SK-N-SH (cell line): ENCODE results near the gene DPYSL4. TPM values are rescaled to one million over a fixed set of nuclear protein-coding genes. Genes with fewer than 3 reads are reported as not detected.

Experiments
- CTCF ChIA-PET: fragments of 300-600, 350-600 bp; formaldehyde crosslinking; extraction: SDS; loops from one replicate; lab custom pipeline; 2021; lab: Yijun Ruan, JAX
- POLR2A ChIA-PET: fragments of 350-600 bp; sonication (Branson Sonifier 250); formaldehyde crosslinking; extraction: SDS; loops from one replicate; lab custom pipeline; 2020; ENCODE audit warnings: antibody characterized with exemption, inconsistent platforms; lab: Yijun Ruan, JAX
- DNase-seq: peaks from one replicate; pipeline ENCODE4 v3.0.0; 2012
- H2AFZ ChIP-seq: fragments of 200-600 bp; sonication (generic); 2 replicates; pipeline ENCODE4 v1.8.1; 2016; ENCODE audit warnings: antibody characterized with exemption, mild to moderate bottlenecking, low read depth
- H3F3A ChIP-seq: fragments of 200-600 bp; sonication (generic); replicated peaks from 2 replicates; pipeline ENCODE3; 2016; ENCODE audit warnings: antibody characterized with exemption, mild to moderate bottlenecking; ENCODE audit not compliant: insufficient read depth
- H3K27ac ChIP-seq, 2 experiments: fragments of 200-500 bp in 1 of 2; fragments of 200-600 bp in 1 of 2; sonication (Bioruptor generic) in 1 of 2; sonication (generic), shearing (Covaris generic) in 1 of 2; 2 replicates each; pipeline versions ENCODE4 v1.5.1 to v1.6.1; 2014 to 2016; ENCODE audit warnings: low read depth in 2 of 2, inconsistent platforms in 1 of 2, low read length in 1 of 2, mild to moderate bottlenecking in 1 of 2, mixed read lengths in 1 of 2
- H3K27me3 ChIP-seq: fragments of 200-600 bp; sonication (generic), shearing (Covaris generic); 2 replicates; pipeline ENCODE4 v1.6.1; 2016; ENCODE audit warnings: mixed run types; ENCODE audit not compliant: insufficient read depth
- H3K36me3 ChIP-seq, 2 experiments: fragments of 200-500 bp in 1 of 2; fragments of 200-600 bp in 1 of 2; sonication (Bioruptor generic) in 1 of 2; sonication (generic) in 1 of 2; replicated peaks in 1 of 2; 2 replicates each; pipeline versions ENCODE3 to v1.5.1; 2014 to 2016; ENCODE audit warnings: low read length in 1 of 2, mild to moderate bottlenecking in 1 of 2; ENCODE audit not compliant: insufficient read depth in 2 of 2, control insufficient read depth in 1 of 2
- H3K4me1 ChIP-seq, 2 experiments: fragments of 200-500 bp in 1 of 2; fragments of 200-600 bp in 1 of 2; sonication (Bioruptor generic) in 1 of 2; sonication (generic), shearing (Covaris generic) in 1 of 2; 2 replicates each; pipeline versions ENCODE4 v1.5.1 to v1.6.1; 2014 to 2016; ENCODE audit warnings: low read depth in 1 of 2, low read length in 1 of 2, mixed run types in 1 of 2; ENCODE audit not compliant: insufficient read depth in 2 of 2, control insufficient read depth in 1 of 2
- H3K4me2 ChIP-seq: fragments of 200-600 bp; sonication (generic), shearing (Covaris generic); 2 replicates; pipeline ENCODE4 v1.6.1; 2017; ENCODE audit warnings: mixed run types
- H3K4me3 ChIP-seq, 2 experiments: fragments of 200-500 bp in 1 of 2; fragments of 200-600 bp in 1 of 2; sonication (Bioruptor generic) in 1 of 2; sonication (generic), shearing (Covaris generic) in 1 of 2; 2 replicates each; pipeline versions ENCODE4 v1.5.1 to v1.8.1; 2014 to 2016; ENCODE audit warnings: low read depth in 2 of 2, inconsistent platforms in 1 of 2, low read length in 1 of 2, mild to moderate bottlenecking in 1 of 2, mixed read lengths in 1 of 2, moderate library complexity in 1 of 2
- H3K79me2 ChIP-seq: fragments of 200-600 bp; sonication (generic); 2 replicates; pipeline ENCODE4 v1.8.1; 2017; ENCODE audit warnings: mild to moderate bottlenecking; ENCODE audit not compliant: insufficient read depth
- H3K9ac ChIP-seq: fragments of 200-600 bp; sonication (generic); 2 replicates; pipeline ENCODE4 v1.6.1; 2017; ENCODE audit warnings: mixed run types
- H3K9me2 ChIP-seq: fragments of 200-600 bp; sonication (generic); 2 replicates; pipeline ENCODE4 v1.6.1; 2017; ENCODE audit warnings: mixed run types
- H3K9me3 ChIP-seq: fragments of 200-600 bp; sonication (generic); 2 replicates; pipeline ENCODE4 v1.6.1; 2017; ENCODE audit warnings: mixed run types, mild to moderate bottlenecking, moderate library complexity
- H4K20me1 ChIP-seq: fragments of 200-600 bp; sonication (generic); 2 replicates; pipeline ENCODE4 v1.6.1; 2017; ENCODE audit warnings: mild to moderate bottlenecking, mixed run types; ENCODE audit not compliant: insufficient read depth
- CTCF ChIP-seq: fragments of 200-600 bp; sonication (generic); IDR thresholded peaks from 2 replicates; pipeline ENCODE4 v1.6.1; 2017; ENCODE audit warnings: antibody characterized with exemption, mild to moderate bottlenecking, moderate library complexity
- ELF1 ChIP-seq: IDR thresholded peaks from 2 replicates; pipeline ENCODE4 v1.4.0; 2012
- EP300 ChIP-seq, 2 experiments: IDR thresholded peaks; 2 replicates each; pipeline versions ENCODE4 v1.4.0 to v1.6.1; 2012; ENCODE audit warnings: borderline replicate concordance in 1 of 2, low read depth in 1 of 2, low read length in 1 of 2
- GATA2 ChIP-seq: sonication (generic); formaldehyde crosslinking; IDR thresholded peaks from 2 replicates; pipeline ENCODE4 v1.5.0; 2020; ENCODE audit warnings: mild to moderate bottlenecking, missing genetic modification reagents
- MAX ChIP-seq: IDR thresholded peaks from 2 replicates; pipeline ENCODE4 v1.4.0; 2012; ENCODE audit warnings: low read depth
- PBX3 ChIP-seq: IDR thresholded peaks from 2 replicates; pipeline ENCODE4; 2012
- POLR2AphosphoS5 ChIP-seq: IDR thresholded peaks from 2 replicates; pipeline ENCODE4 v1.6.1; 2012; ENCODE audit warnings: low read depth, low read length
- RAD21 ChIP-seq: IDR thresholded peaks from 2 replicates; pipeline ENCODE4 v1.6.1; 2012; ENCODE audit warnings: mild to moderate bottlenecking, low read length
- RFX5 ChIP-seq: IDR thresholded peaks from 2 replicates; pipeline ENCODE4 v1.6.1; 2012; ENCODE audit warnings: mild to moderate bottlenecking, improper control_type of control experiment, low read length
- SMC3 ChIP-seq: IDR thresholded peaks from 2 replicates; pipeline ENCODE4 v1.6.1; 2012; ENCODE audit warnings: low read depth, low read length, improper control_type of control experiment
- TAF1 ChIP-seq: IDR thresholded peaks from 2 replicates; pipeline ENCODE4 v1.6.1; 2012; ENCODE audit warnings: low read depth, mild to moderate bottlenecking, low read length, moderate library complexity, borderline replicate concordance
- USF1 ChIP-seq: IDR thresholded peaks from 2 replicates; pipeline ENCODE4 v1.4.0; 2012; ENCODE audit warnings: low read depth, borderline replicate concordance
- WGBS: methylation state at CpG from one replicate; pipeline ENCODE4 v1.1.6; 2017; ENCODE audit warnings: low lambda C conversion rate; 5-methylcytosine and 5-hydroxymethylcytosine counted together
- polyA plus RNA-seq, 3 experiments: library from polyadenylated mRNA; depleted of rRNA; stranded (reverse); fragments of >200 nt; gene quantifications; 2 replicates each; pipeline ENCODE4 v1.2.3, GENCODE V29; 2012

The DPYSL4 gene
- polyA plus RNA-seq, 1 of the 3 experiments (the other 2 are of a cell fraction) = 21.8 TPM

- Histone ChIP-seq H3K9me3 (no peaks in the 10 kb centered on the region), H4K20me1 (no peaks in the 10 kb centered on the region), H3K27ac (no peak overlapping the region), H3K4me2 (no peak overlapping the region), H3K4me3 (no peak overlapping the region), H3K79me2 (no peaks in the 10 kb centered on the region), H3K9ac (no peak overlapping the region), H3K4me1 (no peaks in the 10 kb centered on the region; a peak in 1 of 4 replicates), H3F3A (no peaks in the 10 kb centered on the region), H3K9me2 (no peaks in the 10 kb centered on the region), H2AFZ (no peak overlapping the region), H3K36me3 (no peaks in the 10 kb centered on the region), H3K27me3 (no peaks in the 10 kb centered on the region)
- ChIA-PET CTCF (interaction anchor here (0.5 to 5.4 kb wide), 41 partner anchors 10 to 786 kb away, joined by 3 to 65 read pairs (median 5); partner anchors contain the start of gene BNIP3), POLR2A (no interaction called here)
- TF ChIP-seq GATA2 (CRISPR knock-in tag) (no peak), USF1 (no peak), PBX3 (no peak), POLR2AphosphoS5 (no peak)
- no peak for DNase-seq
- 68% methylated on average over 25 of the region's 32 CpGs for WGBS
Measured at GRCh38 chr10:132141526-132142395, 45.0 kb upstream of the DPYSL4 start.

GRCh38 chr10:132142396-132143161, 44.2 kb upstream of the DPYSL4 start:
- no peak overlapping the region for H3K9ac ChIP-seq
- H2AFZ ChIP-seq = no peak overlapping the region
- H3K4me1 ChIP-seq = no peaks in the 10 kb centered on the region; a peak in 1 of 4 replicates
- WGBS = 26% methylated on average over 3 of the region's 33 CpGs
- no peaks in the 10 kb centered on the region for H3K9me3 ChIP-seq
- no peak overlapping the region for H3K27ac ChIP-seq
- no peak overlapping the region for H3K4me2 ChIP-seq
- no peaks in the 10 kb centered on the region for H3K9me2 ChIP-seq
- ChIA-PET CTCF (interaction anchor here (0.5 to 5.4 kb wide), 51 partner anchors 10 to 786 kb away, joined by 3 to 65 read pairs (median 4); partner anchors contain the start of genes BNIP3 and JAKMIP3), POLR2A (no interaction called here)
- TF ChIP-seq CTCF (peak; percentile 45), EP300 (IDR thresholded peaks at IDR 0.05; ENCODE audit: borderline replicate concordance in 1 of 2, low read depth in 1 of 2, low read length in 1 of 2) (no peak), ELF1 (no peak), RFX5 (no peak), PBX3 (no peak), USF1 (no peak), TAF1 (no peak), MAX (no peak), RAD21 (peak; percentile 74), SMC3 (peak; percentile 39; the same call in 1 of the 2 replicates)
- no peaks in the 10 kb centered on the region for H3F3A ChIP-seq
- H3K4me3 ChIP-seq = no peak overlapping the region
- DNase-seq = peak; percentile 95
- no peaks in the 10 kb centered on the region for H3K27me3 ChIP-seq
- no peaks in the 10 kb centered on the region for H3K79me2 ChIP-seq
- no peaks in the 10 kb centered on the region for H4K20me1 ChIP-seq
- no peaks in the 10 kb centered on the region for H3K36me3 ChIP-seq
